LNCAP (cell line): Measurements from ENCODE around the gene DLGAP1.

Source experiments
- TF ChIP-seq, protein P1 (sequence below): fragments of 450-650 bp; IDR thresholded peaks from 2 replicates; pipeline ENCODE4 v1.5.1; 2017; ENCODE audit warnings: mild to moderate bottlenecking

The DLGAP1 gene

DNA sequence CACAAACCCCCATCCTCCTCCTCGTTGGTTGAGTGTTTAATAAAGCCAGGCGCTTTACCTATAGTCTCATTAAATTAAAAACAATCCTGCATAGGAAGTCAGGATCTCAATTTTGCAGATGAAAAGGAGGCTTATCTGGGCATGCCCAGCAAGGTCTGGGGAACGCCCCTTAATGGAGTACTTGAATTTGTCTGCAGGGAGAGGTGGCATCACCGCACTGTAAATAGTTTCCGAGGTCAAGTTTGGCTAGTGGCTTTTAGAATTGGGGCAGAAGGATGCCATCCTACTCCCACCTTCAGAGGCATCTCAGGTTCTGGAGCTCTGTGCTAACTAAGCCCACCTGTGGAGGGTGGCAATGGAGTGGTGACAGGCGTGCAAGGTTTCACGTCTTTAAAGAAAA, 855.9 kb downstream of the DLGAP1 start:
- TF ChIP-seq, protein P1, sequence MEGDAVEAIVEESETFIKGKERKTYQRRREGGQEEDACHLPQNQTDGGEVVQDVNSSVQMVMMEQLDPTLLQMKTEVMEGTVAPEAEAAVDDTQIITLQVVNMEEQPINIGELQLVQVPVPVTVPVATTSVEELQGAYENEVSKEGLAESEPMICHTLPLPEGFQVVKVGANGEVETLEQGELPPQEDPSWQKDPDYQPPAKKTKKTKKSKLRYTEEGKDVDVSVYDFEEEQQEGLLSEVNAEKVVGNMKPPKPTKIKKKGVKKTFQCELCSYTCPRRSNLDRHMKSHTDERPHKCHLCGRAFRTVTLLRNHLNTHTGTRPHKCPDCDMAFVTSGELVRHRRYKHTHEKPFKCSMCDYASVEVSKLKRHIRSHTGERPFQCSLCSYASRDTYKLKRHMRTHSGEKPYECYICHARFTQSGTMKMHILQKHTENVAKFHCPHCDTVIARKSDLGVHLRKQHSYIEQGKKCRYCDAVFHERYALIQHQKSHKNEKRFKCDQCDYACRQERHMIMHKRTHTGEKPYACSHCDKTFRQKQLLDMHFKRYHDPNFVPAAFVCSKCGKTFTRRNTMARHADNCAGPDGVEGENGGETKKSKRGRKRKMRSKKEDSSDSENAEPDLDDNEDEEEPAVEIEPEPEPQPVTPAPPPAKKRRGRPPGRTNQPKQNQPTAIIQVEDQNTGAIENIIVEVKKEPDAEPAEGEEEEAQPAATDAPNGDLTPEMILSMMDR = no peak

- TF ChIP-seq, protein P1 = no peak
These were observed 856.5 kb downstream of the DLGAP1 start for GRCh38 chr18:3598581-3598980.

DNA sequence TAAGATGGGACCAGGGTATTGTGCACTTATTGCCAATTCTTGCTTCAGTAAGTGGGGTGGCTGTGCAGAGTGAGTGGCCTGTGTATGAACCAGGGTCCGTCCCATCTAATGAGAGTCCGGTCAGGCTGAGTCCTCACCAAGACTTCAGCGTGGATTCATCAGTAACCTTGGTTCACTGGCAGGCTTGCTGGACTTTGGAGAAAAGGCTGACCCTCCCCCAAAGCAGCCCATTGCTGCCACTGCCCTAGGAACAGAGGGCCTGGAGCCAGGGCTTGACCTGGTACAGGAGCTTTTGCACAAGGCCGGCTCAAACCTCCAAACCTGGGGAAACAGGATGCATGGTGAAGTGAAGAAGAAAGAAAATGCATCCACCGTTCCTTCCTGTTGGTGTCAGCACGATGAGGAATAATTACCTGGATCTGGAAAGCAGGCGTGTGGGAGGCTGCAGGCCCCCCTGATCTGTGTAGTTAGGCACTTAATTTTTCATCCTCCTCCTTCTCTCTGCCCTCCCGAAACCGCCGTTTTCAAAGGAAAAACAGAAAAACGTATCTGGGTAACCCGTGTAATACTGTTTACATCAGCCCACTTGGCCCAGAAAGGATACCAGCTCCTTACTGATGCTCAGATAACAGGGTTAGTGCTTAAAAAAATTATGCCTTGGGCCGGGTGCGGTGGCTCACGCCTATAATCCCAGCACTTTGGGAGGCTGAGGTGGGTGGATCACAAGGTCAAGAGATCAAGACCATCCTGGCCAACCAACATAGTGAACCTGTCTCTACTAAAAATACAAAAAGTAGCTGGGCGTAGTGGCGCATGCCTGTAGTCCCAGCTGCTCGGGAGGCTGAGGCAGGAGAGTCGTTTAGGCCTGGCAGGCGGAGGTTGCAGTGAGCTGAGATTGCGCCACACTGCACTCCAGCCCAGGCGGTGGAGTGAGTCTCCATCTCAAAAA, 857.4 kb downstream of the DLGAP1 start:
- TF ChIP-seq, protein P1 = no peak

DNA sequence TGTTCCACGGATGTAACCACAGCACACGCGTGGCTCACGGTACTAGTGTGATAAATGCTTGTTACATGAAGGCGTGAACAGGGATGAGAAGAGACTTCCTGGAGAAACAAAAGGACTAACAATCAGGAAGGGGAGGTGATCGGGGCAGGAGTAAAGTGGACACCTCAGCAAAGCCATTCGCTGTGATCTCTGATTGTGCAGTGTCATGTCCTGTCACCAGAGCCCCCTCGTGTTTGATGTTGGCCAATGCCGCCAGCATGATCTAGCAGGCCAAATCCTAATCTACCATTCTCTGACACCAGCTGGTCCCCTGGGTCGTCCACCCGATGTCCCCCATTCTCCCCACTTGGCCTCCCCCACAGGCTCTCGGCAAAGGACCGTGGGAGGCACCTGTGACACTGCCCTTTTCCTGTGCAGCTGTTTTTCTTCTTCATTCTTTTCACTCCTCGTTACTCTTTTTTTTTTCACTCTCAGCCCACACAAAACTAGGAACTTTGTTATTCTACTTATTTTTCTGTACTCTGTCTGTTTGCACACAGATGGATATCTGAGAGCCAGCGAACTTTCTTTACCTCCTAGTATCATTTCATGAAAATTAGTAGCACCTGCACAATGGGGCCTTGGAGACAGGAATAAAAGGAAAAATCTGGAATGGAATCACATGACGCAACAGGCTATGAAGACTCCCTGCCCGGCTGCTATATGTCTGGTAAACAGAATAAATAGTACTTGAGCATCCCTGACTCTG, 858.3 kb downstream of the DLGAP1 start:
- TF ChIP-seq, protein P1 = no peak

GRCh38 chr18:3596324-3596636, 858.8 kb downstream of the DLGAP1 start:
- TF ChIP-seq, protein P1 = no peak

GRCh38 chr18:3595369-3596273, 859.5 kb downstream of the DLGAP1 start:
- TF ChIP-seq, protein P1 = no peak

DNA sequence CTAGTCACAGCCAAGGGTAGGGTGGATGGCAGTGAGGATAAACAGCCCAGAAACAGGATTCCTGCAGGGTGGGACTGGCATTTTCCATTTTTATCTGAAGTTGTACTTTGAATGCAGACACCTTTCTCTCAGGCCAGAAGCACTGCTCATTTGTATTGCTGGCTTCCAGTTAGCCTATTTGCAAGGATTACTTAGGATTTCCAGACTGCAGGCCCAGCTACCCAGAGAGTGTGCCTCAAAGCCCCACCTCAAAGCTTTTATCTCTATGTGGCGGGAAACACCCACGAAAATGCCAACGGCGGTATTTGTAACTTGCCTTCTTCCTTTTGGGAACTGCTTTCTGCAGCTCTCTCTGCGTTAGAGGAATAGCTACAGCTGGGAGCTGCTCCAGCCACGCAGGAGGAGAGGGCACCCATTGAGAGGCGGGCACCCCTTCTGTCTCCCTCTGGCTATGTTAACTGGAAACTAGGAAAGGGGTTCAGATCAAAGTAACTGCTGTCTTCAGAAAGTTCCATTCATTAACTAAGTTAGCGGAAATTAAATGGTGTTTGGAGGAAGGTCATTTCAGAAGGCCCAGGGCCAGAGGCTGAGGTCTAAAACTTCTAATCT, 860.2 kb downstream of the DLGAP1 start:
- TF ChIP-seq, protein P1 = no peak
